HEK293T (cell line): Measurements from ENCODE around the gene PIBF1.

Experiments
- BHLHE40 ChIP-seq: fragments of 450-650 bp; IDR thresholded peaks from 2 replicates; pipeline ENCODE4 v1.6.1; 2016; ENCODE audit warnings: mild to moderate bottlenecking, moderate library complexity, borderline replicate concordance
- ELF4 ChIP-seq: fragments of 450-650 bp; IDR thresholded peaks from 2 replicates; pipeline ENCODE4 v1.6.1; 2017; ENCODE audit warnings: antibody characterized with exemption
- FOXA1 ChIP-seq: fragments of 450-650 bp; IDR thresholded peaks from 2 replicates; pipeline ENCODE4 v1.6.1; 2016; ENCODE audit warnings: mild to moderate bottlenecking
- HDGF ChIP-seq: fragments of 450-650 bp; IDR thresholded peaks from 2 replicates; pipeline ENCODE4 v1.6.1; 2017; ENCODE audit warnings: antibody characterized with exemption, borderline replicate concordance
- NFRKB ChIP-seq: fragments of 450-650 bp; IDR thresholded peaks from 2 replicates; pipeline ENCODE4 v1.6.1; 2016; ENCODE audit warnings: mild to moderate bottlenecking, moderate library complexity
- SP1 ChIP-seq: fragments of 450-650 bp; IDR thresholded peaks from 2 replicates; pipeline ENCODE4 v1.6.1; 2017
- TARDBP ChIP-seq: fragments of 450-650 bp; IDR thresholded peaks from 2 replicates; pipeline ENCODE4 v1.6.1; 2016

- TF ChIP-seq NFRKB (no peak), TARDBP (no peak), ELF4 (no peak), HDGF (no peak), FOXA1 (no peak), BHLHE40 (no peak), SP1 (no peak)
Observed at GRCh38 chr13:72740015-72740414, 41.9 kb upstream of the PIBF1 start.
